ENCODE measurements around the gene GINM1.

Gene GINM1, protein sequence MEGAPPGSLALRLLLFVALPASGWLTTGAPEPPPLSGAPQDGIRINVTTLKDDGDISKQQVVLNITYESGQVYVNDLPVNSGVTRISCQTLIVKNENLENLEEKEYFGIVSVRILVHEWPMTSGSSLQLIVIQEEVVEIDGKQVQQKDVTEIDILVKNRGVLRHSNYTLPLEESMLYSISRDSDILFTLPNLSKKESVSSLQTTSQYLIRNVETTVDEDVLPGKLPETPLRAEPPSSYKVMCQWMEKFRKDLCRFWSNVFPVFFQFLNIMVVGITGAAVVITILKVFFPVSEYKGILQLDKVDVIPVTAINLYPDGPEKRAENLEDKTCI
- 35.9 to 70.2 (median 56.1) reads per million in 17 experiments for total RNA-seq

DNA sequence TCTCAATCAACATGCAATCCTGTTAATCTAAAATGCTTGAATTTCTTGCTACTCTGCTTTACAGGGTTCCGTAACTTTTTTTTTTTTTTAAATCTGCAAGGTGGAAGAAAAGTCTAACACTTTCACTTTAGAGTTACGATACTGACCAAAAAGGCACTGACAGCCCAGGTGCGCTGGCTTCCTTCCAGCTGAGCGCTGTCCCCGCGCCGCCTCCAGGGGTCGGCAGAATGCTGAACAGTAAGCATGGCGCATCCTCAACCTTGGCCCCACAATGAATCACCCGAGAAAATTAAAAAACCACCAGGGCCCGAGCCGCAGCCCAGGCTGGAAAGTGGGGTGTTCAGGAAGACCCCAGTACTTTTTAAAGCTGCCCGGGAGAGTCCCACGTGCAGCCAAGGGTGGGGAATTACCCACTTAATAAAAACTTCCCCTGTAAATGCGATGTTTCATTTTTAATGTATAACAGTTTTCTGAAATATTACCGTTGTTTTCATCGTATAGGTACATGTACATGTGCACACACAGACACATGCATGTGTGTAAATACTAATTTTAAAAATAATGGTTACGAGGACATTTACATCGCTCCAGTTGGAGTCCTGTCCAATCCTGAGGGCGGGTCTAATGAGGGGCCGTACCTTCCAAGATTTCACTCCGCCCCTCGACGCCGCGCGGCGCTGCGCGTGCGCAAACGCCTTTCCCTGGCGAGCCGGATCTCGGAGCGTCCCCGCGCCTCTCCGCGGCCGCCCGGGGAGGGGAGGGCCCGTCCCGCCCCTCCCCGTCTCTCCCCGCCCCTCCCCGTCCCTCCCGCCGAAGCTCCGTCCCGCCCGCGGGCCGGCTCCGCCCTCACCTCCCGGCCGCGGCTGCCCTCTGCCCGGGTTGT, at the start of gene GINM1:
Gene GINM1, plus strand, starts transcription at position 849 of the 883 bp plus-strand sequence. CDS start 40 bp downstream, outside the sequence.
- DNase-seq, result peak; percentile 97 to 99 (median 99)

DNA sequence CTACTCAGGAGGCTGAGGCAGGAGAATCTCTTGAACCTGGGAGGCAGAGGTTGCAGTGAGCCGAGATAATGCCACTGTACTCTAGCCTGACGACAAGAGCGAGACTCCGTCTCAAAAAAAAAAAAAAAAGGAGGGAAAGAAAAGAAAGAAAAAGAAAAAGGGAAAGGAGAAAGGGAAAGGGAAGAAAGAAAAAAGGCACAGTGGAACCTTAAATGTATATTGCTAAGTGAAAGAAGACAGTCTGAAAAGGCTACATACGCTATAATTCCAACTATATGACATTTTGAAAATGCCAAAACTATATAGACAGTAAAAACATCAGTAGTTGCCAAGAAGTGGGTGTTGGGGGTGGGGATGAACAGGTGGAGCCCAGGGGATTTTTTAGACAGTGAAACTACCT, 36.5 kb upstream of the GINM1 start:
- DNase-seq, result no peak

DNA sequence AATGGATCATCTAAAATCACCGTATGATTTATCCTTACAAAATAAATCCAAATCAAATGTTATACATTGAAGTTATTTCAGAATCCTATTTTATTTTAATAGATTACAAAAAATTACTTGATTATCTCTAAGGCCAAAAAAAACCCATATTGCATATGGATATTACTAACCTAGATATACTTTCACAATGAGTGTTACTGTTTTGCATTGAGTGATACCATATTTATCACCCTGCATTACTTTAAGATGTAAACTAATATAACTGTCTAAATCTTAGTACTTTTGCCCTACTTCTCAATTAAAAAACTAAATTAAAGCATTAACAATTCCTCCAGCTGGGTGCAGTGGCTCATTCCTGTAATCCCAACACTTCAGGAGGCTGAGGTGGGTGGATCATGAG, 31.4 kb upstream of the GINM1 start:
- no peak for DNase-seq

DNA sequence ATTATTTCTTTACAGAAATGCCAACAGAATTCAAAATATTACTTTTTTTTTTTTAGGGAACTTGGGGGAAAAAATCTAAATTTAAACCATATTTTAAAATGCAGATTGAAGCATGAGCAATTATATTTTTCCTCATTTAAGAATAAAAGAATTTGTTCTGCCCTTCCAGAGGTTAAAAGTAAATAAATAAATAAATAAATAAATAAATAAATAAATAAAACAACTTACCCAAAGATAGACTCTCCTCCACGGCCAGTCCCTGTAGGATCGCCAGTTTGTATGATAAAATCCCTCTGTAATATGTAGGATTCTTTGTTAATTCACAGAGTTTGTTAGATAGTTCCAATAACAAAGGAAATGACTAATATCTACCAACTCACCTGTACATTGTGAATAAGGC, 25.0 kb upstream of the GINM1 start:
- DNase-seq, result no peak

DNA sequence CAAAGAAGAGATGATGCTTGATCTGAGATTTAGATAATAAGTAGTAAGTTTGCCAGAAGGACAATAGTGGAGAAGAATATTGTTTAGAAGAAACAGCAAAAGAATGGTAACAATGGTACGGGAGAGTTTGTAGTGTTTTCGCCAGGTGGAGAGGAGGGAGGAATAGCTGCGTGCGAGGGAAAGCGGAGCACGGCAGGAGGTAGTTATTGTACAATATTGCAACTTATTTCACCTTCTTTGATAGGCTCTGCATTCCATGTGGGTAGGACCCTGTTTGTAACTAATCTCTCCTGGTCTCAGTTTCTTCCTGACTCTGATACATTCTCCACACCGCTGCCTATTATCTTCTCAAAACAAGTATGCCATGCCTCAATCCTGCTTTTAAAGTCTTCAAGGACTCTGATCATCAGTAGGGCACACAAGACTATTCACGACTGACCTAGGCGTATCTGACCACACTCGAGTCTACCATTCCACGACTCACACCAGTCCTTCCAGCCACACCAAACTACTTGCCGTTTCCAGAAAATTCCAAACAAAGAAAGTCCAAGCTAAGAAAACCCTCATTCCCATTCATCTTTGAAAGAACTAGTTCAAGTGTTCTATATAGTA, 21.4 kb upstream of the GINM1 start:
- DNase-seq, result no peak

DNA sequence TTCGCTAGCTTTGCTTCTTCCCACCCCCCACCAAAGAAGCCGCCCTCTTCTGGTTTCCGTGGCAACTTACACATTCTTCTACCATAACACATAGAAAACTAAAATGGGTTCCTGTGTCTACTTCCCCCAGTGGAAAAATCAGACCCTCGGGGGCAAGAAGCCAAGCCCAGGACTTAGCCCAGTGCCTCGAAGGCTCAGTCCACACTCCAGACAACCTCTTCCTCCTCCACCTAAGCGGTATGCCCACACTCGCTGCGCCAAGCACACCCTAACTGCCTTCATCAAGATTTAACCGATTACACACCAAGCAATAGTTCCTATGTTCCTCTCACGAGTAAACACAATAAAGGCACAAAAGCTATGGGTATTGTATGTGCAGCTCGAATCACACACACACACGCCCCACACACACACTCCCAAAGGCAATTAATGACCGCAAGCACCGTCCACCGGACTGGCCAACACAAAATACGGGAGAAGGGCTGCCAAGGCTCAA, 20.9 kb upstream of the GINM1 start:
- peak; percentile 59 to 83 (median 72) for DNase-seq

DNA sequence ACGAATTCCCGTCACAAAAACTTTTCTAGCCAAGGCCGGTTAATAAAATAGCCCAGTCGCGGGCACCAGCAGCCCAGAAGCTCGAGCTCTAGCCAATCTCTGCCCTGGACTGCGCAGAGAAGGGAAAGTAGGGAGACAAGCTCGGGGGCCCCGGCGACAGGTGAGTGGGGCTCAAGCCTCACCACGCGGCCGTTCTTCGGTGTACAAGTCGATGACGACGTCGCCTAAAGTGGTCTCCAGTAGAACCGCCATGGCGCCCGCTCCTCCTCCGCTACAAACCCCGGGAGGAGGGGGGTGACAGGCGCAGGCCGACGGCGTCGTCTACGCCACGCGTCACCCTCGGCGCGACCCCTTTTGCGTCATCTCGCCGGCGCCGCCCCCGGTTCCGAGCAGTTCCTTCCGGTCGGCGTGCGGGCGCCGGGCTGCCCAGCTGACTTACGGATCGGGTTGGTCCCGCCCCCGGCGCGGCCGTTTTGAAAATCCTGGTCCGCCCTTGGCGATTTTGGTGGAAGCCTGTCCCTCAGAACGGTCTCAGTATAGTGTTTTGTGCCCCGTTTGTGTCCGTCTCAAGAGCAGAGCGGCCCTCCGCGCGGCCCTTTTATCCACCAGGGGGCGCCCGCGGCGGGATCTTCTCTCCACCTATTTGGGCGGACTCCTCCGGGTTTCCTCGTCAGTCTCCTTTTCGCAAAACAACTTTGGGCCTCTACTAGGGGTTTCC, 20.3 kb upstream of the GINM1 start, which contains the start of gene PPIL4:
Gene PPIL4, minus strand, starts transcription at position 290 of the 718 bp plus-strand sequence. Its CDS starts 38 bp downstream, at position 252.
- DNase-seq, result peak; percentile 98 to 100 (median 99)

DNA sequence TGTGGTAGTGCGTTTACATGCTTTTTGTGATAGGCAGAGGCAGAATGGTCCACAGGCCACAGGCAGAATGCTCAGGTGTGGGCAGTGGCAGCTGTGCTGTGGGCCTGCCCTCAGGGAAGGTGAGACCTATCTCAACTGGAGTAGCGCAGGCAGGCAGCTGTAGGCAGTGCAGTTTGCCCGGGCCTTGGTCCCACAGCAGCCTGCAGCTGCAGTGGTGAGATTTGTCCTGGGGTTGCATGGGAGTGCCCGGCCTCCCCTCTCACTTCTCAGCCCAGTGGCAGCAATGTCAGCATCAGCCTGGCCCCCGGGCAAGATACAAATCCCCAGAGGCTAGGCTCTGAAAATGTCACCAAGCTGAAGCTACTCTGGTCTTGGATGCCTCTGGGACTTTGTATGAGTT, 14.3 kb upstream of the GINM1 start:
- no peak for DNase-seq

DNA sequence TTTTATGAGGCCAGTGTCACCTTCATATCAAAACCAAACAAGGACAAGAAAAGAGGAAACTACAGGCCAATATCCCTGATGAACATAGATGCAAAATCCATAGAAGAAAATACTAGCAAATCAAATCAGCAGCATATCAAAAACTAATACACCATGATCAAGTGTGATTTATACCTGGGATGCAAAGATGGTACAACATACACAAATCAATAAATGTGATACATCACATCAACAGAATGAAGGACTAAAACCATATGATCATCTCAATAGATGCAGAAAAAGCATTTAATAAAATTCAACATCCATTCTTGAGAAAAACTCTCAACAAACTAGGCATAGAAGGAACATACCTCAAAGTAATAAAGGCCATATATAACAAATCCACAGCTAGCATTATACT, 8.1 kb upstream of the GINM1 start:
- no peak for DNase-seq

DNA sequence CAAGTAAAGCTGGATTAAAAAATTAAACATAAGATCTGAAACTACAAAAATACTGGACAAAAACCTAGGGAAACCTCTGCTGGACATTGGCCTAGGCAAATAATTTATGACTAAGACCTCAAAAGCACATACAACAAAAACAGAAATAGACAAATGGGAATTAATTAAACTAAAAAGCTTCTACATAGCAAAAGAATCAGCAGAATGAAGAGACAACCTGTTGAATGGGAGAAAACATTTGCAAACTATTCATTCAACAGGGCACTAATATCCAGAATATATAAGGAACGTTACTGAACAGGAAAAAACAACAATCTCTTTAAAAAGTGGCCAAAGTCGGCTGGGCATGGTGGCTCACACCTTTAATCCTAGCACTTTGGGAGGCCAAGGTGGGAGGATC, 6.8 kb upstream of the GINM1 start:
- DNase-seq, result no peak

DNA sequence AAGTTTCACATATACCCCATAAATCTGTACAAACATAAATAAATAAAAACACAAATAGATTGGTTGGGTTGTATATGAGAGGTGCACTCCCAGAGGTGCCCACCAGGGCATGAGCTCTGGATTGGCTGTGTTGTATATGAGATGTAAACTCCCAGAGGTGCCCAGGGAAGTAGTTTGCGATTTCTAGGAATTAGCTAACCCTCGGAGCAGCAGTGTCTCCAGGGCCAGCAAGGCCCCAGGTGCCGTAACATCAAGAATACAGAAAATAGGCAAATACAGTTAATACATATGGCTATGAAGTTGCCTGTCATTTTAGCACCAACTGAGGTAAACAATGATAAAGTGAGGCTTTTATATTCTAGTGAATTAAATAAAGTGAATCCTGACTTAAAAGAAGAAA, 5.4 kb upstream of the GINM1 start:
- peak; percentile 20 to 47 (median 28) for DNase-seq

DNA sequence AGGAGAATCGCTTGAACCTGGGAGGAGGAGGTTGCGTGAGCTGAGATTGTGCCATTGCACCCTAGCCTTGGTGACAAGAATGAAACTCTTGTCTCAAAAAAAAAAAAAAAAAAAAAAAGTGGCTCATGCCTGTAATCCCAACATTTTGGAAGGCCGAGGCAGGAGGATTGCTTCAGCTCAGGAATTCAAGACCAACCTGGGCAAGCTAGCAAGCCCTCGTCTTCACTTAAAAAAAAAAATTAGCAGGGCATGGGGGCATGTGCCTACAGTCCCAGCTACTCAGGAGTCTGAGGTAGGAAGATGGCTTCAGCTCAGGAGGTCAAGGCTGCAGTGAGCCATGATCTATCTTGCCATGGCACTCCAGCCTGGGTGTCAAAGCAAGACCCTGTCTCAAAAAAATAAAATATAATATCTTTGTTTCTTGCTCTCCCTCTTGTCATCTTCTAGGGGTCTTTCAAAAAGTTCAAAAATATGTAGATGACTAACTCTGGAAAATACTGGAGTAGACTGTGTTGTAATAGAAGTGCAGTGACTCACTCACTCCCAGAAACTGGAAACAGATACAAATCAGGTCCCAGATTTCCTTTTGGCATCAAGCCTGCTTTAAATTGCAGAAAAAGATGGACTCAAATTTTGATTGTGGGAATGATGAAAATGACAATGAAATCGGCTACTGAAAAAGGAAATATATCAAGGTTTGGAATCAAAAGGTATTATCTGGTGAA, 2.8 kb upstream of the GINM1 start:
- DNase-seq, result peak in 1 of 4 experiments; percentile 4

DNA sequence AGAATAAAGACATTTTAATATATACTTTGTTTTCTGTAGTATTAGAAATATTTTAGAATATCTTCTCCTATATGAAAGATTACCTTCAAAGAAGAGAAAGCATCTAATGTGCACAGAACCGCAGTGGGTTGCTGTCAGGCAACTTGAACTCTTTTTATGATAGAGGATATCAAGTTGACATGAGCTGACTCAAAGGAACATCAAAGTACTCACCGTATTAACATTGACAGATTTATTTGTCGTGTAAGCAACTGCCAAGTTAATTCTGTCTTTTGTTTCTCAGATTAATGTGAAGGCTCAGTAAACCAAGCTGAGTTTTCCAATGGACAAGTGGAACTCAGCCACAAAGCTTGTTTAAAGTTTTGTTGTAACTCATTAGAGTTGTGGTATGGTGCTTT, 2.2 kb upstream of the GINM1 start:
- DNase-seq, result no peak

DNA sequence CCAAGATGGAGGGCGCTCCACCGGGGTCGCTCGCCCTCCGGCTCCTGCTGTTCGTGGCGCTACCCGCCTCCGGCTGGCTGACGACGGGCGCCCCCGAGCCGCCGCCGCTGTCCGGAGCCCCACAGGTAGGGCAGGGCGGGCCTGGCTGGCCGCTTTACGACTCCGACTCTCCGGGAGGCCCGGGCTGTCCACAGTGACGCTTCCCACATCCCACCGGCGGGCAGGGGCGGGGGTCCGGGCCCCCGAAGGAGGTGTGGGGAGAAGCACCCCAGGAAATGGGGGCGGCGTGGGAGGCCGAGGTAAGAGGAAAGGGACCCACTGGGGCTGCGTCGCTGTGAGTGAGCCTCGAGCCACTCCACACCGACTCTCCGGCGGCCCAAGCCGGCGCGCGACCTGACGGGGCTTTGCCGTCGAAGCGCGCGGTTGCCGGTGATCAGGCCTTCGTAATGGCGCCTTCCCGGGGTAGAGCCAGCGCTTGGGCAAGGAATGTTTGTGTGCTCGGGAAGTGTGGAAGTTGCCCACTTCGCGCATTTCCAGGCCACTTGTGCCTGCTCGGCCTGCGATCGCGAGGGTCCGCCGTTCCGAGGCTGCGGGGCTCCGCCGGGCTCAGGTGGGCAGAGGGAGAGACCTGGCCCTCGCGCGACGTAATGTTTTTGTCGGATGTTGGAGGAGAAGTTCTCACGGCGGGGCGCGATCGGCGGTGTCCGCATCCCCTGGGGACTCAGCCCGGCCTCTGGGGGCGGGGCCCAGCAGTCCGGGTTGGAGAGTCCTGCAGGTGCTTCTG, 427 bp downstream of the GINM1 start:
- peak; percentile 39 to 67 (median 51) for DNase-seq

DNA sequence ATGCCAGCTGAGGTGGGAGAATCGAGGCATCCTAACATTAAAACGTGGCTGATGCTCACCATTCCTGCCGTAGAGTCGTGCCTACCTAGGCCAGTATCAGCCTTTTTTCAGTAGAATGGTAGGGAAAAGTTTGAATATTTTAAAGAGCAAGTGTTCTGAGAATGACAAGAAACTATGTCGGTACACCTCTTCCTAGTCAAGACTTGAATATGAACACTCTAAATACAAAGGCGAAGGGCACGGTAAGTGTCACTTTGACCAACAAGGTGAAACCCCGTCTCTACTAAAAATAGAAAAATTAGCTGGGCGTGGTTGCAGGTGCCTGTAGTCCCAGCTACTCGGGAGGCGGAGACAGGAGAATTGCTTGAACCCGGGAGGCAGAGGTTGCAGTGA, 1.0 kb downstream of the GINM1 start:
- no peak for DNase-seq

DNA sequence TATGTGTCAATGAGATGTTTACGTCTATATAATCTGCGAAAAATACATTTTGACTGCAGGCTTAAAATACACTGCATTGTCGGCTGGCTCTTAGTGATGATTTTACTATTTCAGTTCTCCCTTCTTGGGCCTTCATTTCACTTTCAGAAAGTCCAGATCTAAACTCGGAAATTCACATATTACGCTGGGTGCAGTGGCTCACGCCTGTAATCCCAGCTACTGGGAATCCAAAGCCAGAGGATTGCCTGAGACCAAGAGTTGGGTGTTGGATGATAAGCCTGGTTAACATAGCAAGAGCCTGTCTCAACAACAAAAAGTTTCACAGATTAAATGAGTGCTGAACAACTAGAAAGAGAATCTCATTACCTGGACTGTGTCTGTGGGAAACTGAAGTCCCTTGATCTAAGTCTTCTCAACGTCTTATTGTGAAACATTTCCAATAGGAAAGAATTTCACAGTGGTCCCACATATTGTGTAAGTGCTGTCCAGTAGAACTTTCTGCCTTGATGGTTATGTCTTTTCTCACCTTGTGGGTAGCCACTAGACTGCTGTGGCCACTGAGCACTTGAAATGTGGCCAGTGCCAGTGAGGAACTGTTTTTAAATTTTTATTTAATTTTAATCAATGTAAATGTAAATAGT, 1.9 kb downstream of the GINM1 start:
- no peak for DNase-seq

DNA sequence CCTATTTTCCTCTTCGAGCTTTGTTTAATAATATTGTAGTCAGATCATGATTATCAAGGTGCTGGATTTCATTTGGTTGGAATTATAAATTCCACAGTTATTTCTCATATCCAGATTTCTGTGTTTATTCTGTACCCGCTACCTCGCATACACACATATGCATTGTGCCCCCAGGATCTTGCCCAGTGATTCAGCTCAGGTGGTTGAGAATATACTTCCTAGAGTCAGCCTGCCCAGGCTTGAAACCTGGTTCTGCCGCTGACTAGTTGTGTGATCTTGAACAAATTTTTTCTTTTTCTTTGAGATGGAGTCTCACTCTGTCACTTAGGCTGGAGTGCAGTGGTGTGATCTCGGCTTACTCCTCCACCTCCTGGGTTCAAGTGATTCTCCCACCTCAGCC, 14.7 kb downstream of the GINM1 start:
- no peak for DNase-seq

DNA sequence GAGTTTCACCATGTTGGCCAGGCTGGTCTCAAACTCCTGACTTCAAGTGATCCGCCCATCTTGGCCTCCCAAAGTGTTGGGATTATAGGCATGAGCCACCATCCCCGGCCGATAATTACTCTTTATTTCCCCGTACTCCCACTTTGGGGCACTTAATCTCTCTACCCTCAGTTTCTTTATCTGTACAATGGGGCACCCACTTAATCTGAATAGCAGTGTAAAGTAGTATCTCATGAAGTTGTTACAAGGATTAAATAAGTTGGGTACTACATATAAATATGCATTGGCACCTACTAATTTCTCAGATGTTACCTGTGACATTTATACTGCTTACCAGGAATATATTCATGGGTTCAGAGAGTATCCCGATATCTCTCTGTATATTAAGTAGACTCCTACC, 15.2 kb downstream of the GINM1 start:
- no peak for DNase-seq

DNA sequence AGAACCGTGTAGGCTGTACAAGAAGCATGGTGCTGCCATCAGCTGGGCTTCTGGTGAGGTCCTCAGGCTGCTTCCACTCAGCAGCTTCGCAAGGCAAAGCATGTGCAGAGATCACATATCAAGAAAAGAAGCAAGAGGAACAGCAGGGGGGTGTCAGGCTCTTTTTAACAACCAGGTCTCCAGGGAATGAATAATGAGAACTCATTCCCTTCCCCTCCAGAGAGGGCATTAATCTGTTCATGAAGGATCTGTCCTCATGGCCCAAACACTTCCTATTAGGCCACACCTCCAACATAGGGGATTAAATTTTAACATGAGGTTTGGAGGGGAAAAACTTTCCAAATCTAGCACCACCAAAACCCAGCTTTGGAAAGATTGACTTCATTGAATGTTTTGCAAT, 20.0 kb downstream of the GINM1 start:
- no peak for DNase-seq

DNA sequence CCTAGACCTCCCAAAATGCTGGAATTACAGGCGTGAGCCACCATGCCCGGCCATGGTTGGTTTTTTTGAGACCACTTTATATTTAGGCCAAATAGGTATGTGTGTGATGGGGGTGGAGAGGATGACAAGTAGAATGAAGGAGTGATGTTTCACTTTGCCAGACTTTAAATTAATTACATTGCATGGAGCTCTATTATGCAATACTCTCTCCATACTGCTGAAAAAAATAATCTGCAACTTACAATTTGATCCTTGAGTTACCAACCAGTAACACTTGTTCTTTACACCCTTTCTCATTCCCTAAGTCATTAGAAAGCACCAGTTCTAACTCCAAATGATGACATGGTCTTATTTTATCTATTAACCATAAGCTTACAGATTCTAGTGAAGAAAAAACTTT, 26.8 kb downstream of the GINM1 start:
- no peak for DNase-seq

Measured in suppressor macrophage (primary cell).